Type B pancreatic cell (in vitro differentiated cells): ENCODE measurements around the gene ABCG5. TPM values are rescaled to one million over a fixed set of nuclear protein-coding genes. Genes with fewer than 3 reads are reported as not detected.
A peak's percentile ranks its signal among the peaks of the same experiment; 100 is the strongest.

Source experiments
- DNase-seq: peaks from one replicate; pipeline ENCODE4 v3.0.0; 2021; ENCODE audit warnings: mixed read lengths; ENCODE audit not compliant: unreplicated experiment; ENCODE audit errors: extremely low spot score
- H3K27ac Mint-ChIP-seq: 2 replicates; pipeline ENCODE4 v1.8.0; 2021; ENCODE audit warnings: mild to moderate bottlenecking, mixed read lengths
- H3K27me3 Mint-ChIP-seq: 2 replicates; pipeline ENCODE4 v1.8.0; 2021; ENCODE audit warnings: mixed read lengths
- H3K36me3 Mint-ChIP-seq: 2 replicates; pipeline ENCODE4 v1.8.0; 2021; ENCODE audit warnings: mixed read lengths
- H3K4me1 Mint-ChIP-seq: one replicate; pipeline ENCODE4 v1.8.0; 2021; ENCODE audit warnings: mixed read lengths; ENCODE audit not compliant: unreplicated experiment
- H3K4me3 Mint-ChIP-seq: 2 replicates; pipeline ENCODE4 v1.8.0; 2021; ENCODE audit warnings: mild to moderate bottlenecking, mixed read lengths
- H3K9me3 Mint-ChIP-seq: 2 replicates; pipeline ENCODE4 v1.8.0; 2021; ENCODE audit warnings: mixed read lengths
- total RNA-seq: library from RNA; stranded (reverse); gene quantifications from 2 replicates; pipeline ENCODE4 v1.2.1, GENCODE V29; 2021; ENCODE audit warnings: low replicate concordance
- TF ChIP-seq, protein P1 (sequence below): fragments of 200-600 bp; sonication (generic); conservative IDR thresholded peaks from 2 replicates; pipeline ENCODE4 v1.5.0; 2021; ENCODE audit warnings: antibody characterized with exemption, mild to moderate bottlenecking

Gene ABCG5
- total RNA-seq, 1 donor from 2014 or later, result 0.10 TPM

DNA sequence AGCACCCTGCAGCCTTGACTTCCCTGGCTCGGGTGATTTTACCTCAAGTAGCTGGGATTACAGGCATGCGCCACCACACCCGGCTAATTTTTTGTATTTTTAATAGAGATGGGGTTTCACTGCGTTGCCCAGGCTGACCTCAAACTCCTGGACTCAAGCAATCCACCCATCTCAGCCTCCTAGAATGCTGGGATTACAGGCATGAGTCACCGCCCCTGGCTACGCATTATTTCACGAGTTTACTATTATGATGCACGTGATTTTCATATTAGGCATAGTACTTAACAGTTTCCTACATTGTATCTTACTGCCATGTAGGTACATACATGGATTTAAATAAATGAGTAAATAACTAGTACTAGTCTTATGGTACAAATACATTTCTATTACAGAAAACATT, 60.4 kb downstream of the ABCG5 start:
- Mint-ChIP-seq H3K4me1 (peaks cover 5% of the 10 kb centered on the region), H3K9me3 (no peaks in the 10 kb centered on the region), H3K36me3 (peaks cover 19% of the 10 kb centered on the region), H3K27ac (no peak overlapping the region), H3K27me3 (no peaks in the 10 kb centered on the region), H3K4me3 (no peak overlapping the region)
- DNase-seq, result no peak
- TF ChIP-seq, protein P1, sequence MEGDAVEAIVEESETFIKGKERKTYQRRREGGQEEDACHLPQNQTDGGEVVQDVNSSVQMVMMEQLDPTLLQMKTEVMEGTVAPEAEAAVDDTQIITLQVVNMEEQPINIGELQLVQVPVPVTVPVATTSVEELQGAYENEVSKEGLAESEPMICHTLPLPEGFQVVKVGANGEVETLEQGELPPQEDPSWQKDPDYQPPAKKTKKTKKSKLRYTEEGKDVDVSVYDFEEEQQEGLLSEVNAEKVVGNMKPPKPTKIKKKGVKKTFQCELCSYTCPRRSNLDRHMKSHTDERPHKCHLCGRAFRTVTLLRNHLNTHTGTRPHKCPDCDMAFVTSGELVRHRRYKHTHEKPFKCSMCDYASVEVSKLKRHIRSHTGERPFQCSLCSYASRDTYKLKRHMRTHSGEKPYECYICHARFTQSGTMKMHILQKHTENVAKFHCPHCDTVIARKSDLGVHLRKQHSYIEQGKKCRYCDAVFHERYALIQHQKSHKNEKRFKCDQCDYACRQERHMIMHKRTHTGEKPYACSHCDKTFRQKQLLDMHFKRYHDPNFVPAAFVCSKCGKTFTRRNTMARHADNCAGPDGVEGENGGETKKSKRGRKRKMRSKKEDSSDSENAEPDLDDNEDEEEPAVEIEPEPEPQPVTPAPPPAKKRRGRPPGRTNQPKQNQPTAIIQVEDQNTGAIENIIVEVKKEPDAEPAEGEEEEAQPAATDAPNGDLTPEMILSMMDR, result no peak

DNA sequence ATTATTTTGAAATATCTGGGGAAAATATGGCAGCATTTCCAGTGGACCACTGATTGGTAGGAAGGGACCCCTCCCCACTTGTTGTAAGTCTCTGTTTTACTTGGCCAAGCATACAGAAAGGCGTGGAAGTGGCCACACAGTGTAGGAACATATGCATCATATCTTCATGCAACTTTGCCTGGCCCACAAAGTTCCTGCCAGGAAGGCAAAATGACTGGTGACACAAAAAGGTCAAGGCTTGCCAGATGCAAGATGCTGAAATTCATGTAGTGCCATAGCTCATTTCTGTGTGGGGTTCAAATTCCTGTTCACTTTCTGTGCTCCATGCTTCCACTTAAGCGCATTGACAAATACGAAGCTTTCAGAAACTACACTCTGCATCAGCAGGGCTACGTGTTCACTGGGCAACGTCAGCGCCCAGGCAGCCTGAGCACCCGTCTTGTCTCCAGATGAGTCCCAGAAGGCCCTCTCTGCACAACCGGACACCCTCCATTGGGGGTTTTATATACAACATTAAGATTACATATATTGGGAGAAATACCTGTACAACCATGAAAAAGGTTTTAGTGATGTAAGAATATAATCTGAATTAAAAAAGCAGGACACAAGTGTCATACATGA, 61.2 kb downstream of the ABCG5 start:
- no peak for DNase-seq
- TF ChIP-seq, protein P1, result no peak
- Mint-ChIP-seq H3K9me3 (no peaks in the 10 kb centered on the region), H3K27me3 (no peaks in the 10 kb centered on the region), H3K4me1 (peaks cover 5% of the 10 kb centered on the region), H3K4me3 (no peak overlapping the region), H3K36me3 (peaks cover 19% of the 10 kb centered on the region), H3K27ac (no peak overlapping the region)

GRCh38 chr2:43776324-43776723, 62.3 kb downstream of the ABCG5 start:
- Mint-ChIP-seq H3K9me3 (no peaks in the 10 kb centered on the region), H3K36me3 (peaks cover 15% of the 10 kb centered on the region), H3K4me3 (no peak overlapping the region), H3K27me3 (no peaks in the 10 kb centered on the region), H3K27ac (no peak overlapping the region), H3K4me1 (peaks cover 5% of the 10 kb centered on the region)
- TF ChIP-seq, protein P1, result no peak
- DNase-seq, result no peak

DNA sequence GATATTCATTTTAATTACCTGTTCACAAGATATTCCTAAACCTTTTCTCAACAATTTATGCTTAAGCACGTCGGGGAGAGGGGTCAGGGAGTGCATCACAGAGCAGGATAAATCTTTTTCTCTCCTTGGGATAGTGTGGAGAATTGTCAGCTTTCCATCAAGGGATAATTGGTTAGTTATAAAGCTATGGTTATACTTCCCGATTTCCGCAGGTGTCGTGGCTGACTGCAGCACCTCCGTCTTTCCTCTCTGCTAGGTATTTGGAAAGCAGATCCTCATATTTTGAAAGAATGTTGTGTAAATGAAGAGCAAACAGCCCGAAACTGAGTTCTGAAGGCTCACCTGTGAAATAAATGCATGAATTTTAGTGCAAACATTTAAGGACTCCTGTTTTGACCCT, 64.0 kb downstream of the ABCG5 start:
- peak overlapping the region; percentile 98 for H3K4me3 Mint-ChIP-seq
- TF ChIP-seq, protein P1, result no peak
- no peaks in the 10 kb centered on the region for H3K27me3 Mint-ChIP-seq
- no peak for DNase-seq
- H3K27ac Mint-ChIP-seq, result peak overlapping the region; percentile 99
- H3K9me3 Mint-ChIP-seq, result no peaks in the 10 kb centered on the region
- H3K4me1 Mint-ChIP-seq, result peaks cover 5% of the 10 kb centered on the region
- H3K36me3 Mint-ChIP-seq, result peaks cover 4% of the 10 kb centered on the region

DNA sequence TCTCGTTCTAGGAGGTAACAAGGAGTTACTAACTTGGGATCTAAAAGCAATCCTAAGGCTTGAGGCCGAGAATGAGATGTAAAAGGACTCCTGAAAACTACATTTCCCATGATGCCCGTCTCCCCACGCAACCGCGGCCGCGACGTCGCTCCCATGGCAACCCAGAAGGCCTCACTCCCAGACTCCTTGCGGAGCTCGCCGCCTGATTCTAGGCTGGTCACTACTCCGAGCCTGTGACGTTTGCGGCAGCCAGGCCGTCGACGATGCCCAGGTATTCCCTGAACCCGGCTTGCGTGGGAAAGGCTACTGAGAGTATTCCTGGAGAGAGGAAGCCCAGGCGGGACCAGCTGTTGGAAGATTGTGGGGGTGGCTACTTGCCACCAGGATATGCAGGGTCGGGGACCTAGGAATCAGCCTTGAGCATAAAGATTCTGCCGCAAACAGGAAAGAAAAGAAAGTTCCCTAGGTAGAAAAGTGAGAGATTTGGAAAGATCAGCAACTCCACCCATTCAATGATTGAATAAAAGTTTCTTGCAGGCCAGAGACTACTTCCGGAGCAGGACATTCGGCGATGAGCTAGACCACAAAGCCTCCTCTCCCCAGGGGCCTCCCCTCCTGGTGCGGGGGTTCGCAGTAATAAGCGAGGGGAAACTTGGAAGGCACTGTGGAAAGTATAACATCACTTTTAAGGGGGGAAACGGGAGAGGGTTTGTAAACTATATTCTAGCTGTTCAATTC, 64.6 kb downstream of the ABCG5 start, which contains the start of gene DYNC2LI1:
Gene DYNC2LI1 (plus strand): TSS at position 164 of the 738 bp plus-strand sequence. CDS start 100 bp downstream, at position 264.
- Mint-ChIP-seq H3K27ac (peak within 1 kb of the TSS; percentile 99), H3K36me3 (no peaks in the 10 kb centered on the region), H3K27me3 (no peaks in the 10 kb centered on the region), H3K9me3 (no peaks in the 10 kb centered on the region), H3K4me3 (peak within 1 kb of the TSS; percentile 98), H3K4me1 (peaks cover 5% of the 10 kb centered on the region)
- TF ChIP-seq, protein P1, result no peak
- DNase-seq, result peak; percentile 90
